Esophagus squamous epithelium (tissue), 5 donors: ENCODE results near the gene NPHP3. TPM values are rescaled to one million over a fixed set of nuclear protein-coding genes. Genes with fewer than 3 reads are reported as not detected.

Experiments used
- DNase-seq: peaks from one replicate; lab custom pipeline; 2025; lab: John Stamatoyannopoulos, UW
- H3K27ac ChIP-seq, 4 donors: fragments of 200-600 bp; sonication (generic); one replicate each; pipeline ENCODE4 v1.5.1; 2016 to 2019; ENCODE audit warnings: mild to moderate bottlenecking in 1 of 4
- H3K27me3 ChIP-seq, 4 donors: fragments of 200-600 bp; sonication (generic); 1 replicate in 3 of 4; 2 replicates in 1 of 4; pipeline versions ENCODE4 v1.5.1 to v1.6.0; 2017 to 2021; ENCODE audit warnings: antibody characterized with exemption in 1 of 4
- H3K36me3 ChIP-seq, 3 donors: fragments of 200-600 bp; sonication (generic); one replicate each; pipeline ENCODE4 v1.5.1; 2016 to 2019
- H3K4me1 ChIP-seq, 3 donors: fragments of 200-600 bp; sonication (generic); one replicate each; pipeline ENCODE4 v1.5.1; 2017 to 2019
- H3K4me3 ChIP-seq, 4 donors: fragments of 200-600 bp; sonication (generic); 1 replicate in 3 of 4; 2 replicates in 1 of 4; pipeline ENCODE4 v1.5.1; 2016 to 2019; ENCODE audit warnings: mild to moderate bottlenecking in 2 of 4, moderate library complexity in 1 of 4
- H3K9me3 ChIP-seq, 3 donors: fragments of 200-600 bp; sonication (generic); one replicate each; pipeline ENCODE4 v1.5.1; 2016 to 2019
- POLR2A ChIP-seq, 4 donors: fragments of 450-650 bp; IDR thresholded peaks; one replicate each; pipeline ENCODE4 v1.6.1; 2017; ENCODE audit warnings: antibody characterized with exemption in 4 of 4, mild to moderate bottlenecking in 4 of 4, moderate library complexity in 3 of 4
- WGBS, 2 donors: methylation state at CpG; one replicate each; pipeline ENCODE4 v1.1.5; 2018; 5-methylcytosine and 5-hydroxymethylcytosine counted together
- intact Hi-C: fragments of 100-400 bp; cut with DNase I; formaldehyde crosslinking; loops from one replicate; pipeline ENCODE4 v1.15.0; 2022
- total RNA-seq, 4 donors: library from RNA; depleted of rRNA; stranded (reverse); fragments of >200 nt; gene quantifications; one replicate each; pipeline ENCODE4 v1.1.0, GENCODE V29; 2016
- TF ChIP-seq, protein P1 (sequence below), 6 experiments: fragments of 450-650 bp in 4 of 6; fragments of 200-600 bp in 2 of 6; sonication (generic) in 2 of 6; IDR thresholded peaks; one replicate each; pipeline ENCODE4 v1.5.1; 2016 to 2019; ENCODE audit warnings: antibody characterized with exemption in 6 of 6, mild to moderate bottlenecking in 4 of 6, moderate library complexity in 4 of 6
- donor health status: DM: yes; HTN: yes; CAD: no.

The NPHP3 gene
- total RNA-seq, 4 donors from 2014 or later = 7.1 to 27.8 (median 9.1) TPM

DNA sequence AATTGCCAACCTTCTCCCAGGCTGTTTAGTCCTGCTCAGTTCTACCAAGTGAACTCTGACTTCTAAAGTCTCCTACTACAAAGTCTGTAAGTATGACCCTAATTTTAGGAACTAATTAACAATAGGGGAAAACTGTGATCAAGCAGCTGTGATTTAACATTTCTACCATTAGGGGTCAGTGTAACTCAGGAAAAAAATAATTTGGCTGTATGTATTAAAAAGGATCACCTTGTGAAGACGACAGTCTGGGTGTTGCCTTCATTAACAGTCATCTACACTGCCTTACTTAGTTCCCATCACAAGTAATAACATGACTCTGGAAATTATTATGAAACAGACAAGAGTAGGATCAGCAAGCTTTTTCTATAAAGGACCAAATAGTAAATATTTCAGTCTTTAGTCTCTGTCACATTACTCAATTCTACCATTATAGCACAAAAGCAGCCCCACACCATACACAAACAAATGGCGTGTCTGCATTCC is 4.2 kb upstream of the NPHP3 start:
- no peak overlapping the region for H3K4me3 ChIP-seq
- TF ChIP-seq POLR2A (IDR thresholded peaks at IDR 0.05) = no peak
- TF ChIP-seq, protein P1, sequence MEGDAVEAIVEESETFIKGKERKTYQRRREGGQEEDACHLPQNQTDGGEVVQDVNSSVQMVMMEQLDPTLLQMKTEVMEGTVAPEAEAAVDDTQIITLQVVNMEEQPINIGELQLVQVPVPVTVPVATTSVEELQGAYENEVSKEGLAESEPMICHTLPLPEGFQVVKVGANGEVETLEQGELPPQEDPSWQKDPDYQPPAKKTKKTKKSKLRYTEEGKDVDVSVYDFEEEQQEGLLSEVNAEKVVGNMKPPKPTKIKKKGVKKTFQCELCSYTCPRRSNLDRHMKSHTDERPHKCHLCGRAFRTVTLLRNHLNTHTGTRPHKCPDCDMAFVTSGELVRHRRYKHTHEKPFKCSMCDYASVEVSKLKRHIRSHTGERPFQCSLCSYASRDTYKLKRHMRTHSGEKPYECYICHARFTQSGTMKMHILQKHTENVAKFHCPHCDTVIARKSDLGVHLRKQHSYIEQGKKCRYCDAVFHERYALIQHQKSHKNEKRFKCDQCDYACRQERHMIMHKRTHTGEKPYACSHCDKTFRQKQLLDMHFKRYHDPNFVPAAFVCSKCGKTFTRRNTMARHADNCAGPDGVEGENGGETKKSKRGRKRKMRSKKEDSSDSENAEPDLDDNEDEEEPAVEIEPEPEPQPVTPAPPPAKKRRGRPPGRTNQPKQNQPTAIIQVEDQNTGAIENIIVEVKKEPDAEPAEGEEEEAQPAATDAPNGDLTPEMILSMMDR (IDR thresholded peaks at IDR 0.05) = peak; percentile 56 to 86 (median 72)
- no peak for DNase-seq
- H3K4me1 ChIP-seq = peaks cover under 1 to 18% (median 2%) of the 10 kb centered on the region in 3 donors
- H3K27ac ChIP-seq = no peak overlapping the region
- no peaks in the 10 kb centered on the region for H3K9me3 ChIP-seq
- H3K27me3 ChIP-seq = peaks cover 0 to 3% (median 0%) of the 10 kb centered on the region in 4 donors
- H3K36me3 ChIP-seq = no peaks in the 10 kb centered on the region
- whole genome bisulfite sequencing, 2 donors = 4 to 12% methylated on average over 2 of the region's 2 CpGs
- intact Hi-C loops = loop anchor here (10.0 kb wide), 1 partner anchor 698 kb away; no protein-coding TSS in a partner anchor

DNA sequence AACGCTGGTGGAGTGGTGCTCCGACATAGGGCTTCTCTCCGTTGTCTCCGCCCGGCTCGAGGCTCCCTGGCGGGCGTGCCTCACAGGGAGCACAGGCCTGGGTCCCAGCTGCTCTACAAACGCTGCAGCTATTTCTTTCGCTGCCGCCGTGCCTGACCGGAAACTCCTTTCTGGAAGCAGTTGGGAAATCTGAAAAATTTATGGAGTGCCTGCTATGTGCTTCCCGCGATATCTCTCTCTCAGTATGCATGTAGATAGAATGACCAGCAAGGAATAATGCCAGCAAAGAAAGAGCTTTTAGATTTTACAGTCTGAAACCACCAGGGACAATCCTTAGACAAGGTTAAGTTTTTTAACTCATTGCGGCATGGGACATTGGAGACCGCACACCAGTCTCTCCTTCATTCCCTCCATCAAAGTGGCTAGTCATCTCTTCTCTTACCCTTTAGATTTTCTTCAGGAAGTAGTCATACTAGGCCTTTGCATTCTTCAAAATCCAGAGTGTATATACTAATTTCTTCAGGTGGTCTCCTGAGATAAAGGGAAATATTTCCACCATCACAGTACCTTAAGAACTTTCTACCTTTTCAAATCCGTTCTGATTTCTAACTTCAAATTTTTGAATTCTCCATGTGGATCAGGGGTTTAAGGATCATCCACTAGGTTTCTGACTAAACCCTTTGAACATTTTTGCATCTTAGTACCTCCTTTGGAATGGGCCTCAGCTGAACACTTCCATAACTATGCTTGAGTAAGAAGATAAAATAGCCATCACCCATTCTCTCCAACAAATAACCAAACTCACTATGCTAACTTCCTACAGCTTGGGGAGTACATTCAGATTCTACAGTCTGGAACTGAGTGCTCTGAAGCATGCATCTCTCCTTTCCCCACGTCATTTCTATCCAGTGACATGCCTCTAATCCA is 1.1 kb upstream of the NPHP3 start:
- peak in 1 of 4 donors; percentile 58 for TF ChIP-seq POLR2A (IDR thresholded peaks at IDR 0.05)
- TF ChIP-seq, protein P1 (IDR thresholded peaks at IDR 0.05) = no peak
- DNase-seq = no peak
- H3K27ac ChIP-seq = peak overlapping the region; percentile 60 to 89 (median 88)
- H3K4me1 ChIP-seq = peaks cover 16 to 48% (median 17%) of the 10 kb centered on the region in 3 donors
- peak overlapping the region; percentile 33 to 80 (median 68) for H3K4me3 ChIP-seq
- WGBS, 2 donors = 21 to 33% methylated on average over 5 to 10 of the region's 19 CpGs
- no peaks in the 10 kb centered on the region for H3K9me3 ChIP-seq
- intact Hi-C loops = loop anchor here (10.0 kb wide), 1 partner anchor 702 kb away; no protein-coding TSS in a partner anchor
- H3K27me3 ChIP-seq = no peaks in the 10 kb centered on the region
- peaks cover 0 to 9% (median 0%) of the 10 kb centered on the region in 3 donors for H3K36me3 ChIP-seq

DNA sequence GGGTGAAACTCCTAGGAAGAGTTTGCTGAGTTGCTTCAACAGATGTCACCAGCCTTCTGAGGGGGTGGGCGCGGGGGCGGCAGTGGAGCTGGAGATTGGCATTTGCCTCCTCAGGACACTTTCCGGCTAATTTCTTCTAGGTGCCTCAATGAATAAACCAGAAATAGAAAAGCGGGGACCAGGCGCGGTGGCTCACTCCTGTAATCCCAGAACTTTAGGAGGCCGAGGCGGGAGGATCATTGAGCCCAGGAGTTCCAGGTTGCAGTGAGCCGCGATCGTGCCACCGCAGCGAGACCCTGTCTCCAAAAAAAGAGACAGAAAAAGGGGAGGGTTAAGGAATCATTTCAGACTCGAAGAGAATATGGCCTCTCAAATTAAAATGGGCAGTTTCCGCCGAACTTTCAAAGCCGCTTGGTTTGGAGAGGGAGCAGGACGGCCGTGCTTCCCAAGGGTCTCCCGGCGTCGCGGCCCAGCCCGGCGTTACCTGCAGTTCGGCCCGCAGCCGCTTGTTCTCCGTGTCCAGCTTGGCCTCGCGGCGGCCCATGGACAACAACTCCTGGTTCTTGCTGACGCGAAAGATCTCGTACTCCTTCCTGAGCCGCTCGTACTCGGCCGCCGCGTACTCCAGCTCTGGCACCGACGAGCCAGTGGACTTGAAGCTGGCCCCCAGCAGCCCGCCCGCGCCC is 587 bp downstream of the NPHP3 start:
- peak; percentile 44 for DNase-seq
- Histone ChIP-seq H3K36me3 (peaks cover 0 to 26% (median 0%) of the 10 kb centered on the region in 3 donors), H3K27me3 (no peaks in the 10 kb centered on the region), H3K27ac (peak overlapping the region; percentile 92 to 98 (median 95)), H3K4me3 (peak overlapping the region; percentile 61 to 86 (median 81)), H3K4me1 (peaks cover 16 to 46% (median 17%) of the 10 kb centered on the region in 3 donors), H3K9me3 (no peaks in the 10 kb centered on the region)
- intact Hi-C loops = loop anchor here (10.0 kb wide), 1 partner anchor 703 kb away; no protein-coding TSS in a partner anchor
- TF ChIP-seq, protein P1 (IDR thresholded peaks at IDR 0.05) = peak in 5 of 6 experiments; percentile 25 to 51 (median 35)
- no peak for TF ChIP-seq POLR2A (IDR thresholded peaks at IDR 0.05)
- WGBS, 2 donors = 3 to 10% methylated on average over 20 to 33 of the region's 47 CpGs

DNA sequence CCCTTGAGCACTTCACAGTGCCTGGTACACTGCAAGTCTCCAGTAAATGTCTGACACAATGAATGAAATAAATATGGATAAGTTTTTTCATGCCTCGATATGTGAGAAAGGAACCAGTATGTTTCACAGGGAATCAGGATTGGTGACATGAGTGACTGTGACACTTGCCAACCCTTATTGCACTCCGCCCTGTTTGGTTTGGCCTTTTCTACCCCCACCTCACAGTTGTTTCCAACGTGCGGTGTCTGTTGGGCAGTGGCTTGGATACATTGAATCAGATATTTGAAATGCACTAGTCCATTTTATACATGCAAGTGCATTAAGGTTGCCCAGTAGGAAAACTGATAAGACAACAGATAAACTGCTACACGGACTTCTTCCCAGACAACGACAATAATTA is 2.0 kb downstream of the NPHP3 start:
- Histone ChIP-seq H3K36me3 (peaks cover 0 to 39% (median 0%) of the 10 kb centered on the region in 3 donors), H3K9me3 (no peaks in the 10 kb centered on the region), H3K27ac (no peak overlapping the region), H3K27me3 (no peaks in the 10 kb centered on the region), H3K4me1 (peaks cover 16 to 40% (median 17%) of the 10 kb centered on the region in 3 donors), H3K4me3 (peak overlapping the region in 2 of 4 donors; percentile 81 to 86)
- intact Hi-C loops = loop anchor here (10.0 kb wide), 1 partner anchor 705 kb away; no protein-coding TSS in a partner anchor
- TF ChIP-seq, protein P1 (IDR thresholded peaks at IDR 0.05) = no peak
- no peak for TF ChIP-seq POLR2A (IDR thresholded peaks at IDR 0.05)
- WGBS, 2 donors = 66 to 76% methylated on average over 6 of the region's 6 CpGs
- DNase-seq = no peak
